HCT116 (cell line): Measurements from ENCODE around the gene CEMIP2. TPM values are rescaled to one million over a fixed set of nuclear protein-coding genes. Genes with fewer than 3 reads are reported as not detected.

Source experiments
- ATAC-seq: fragments of 200-7000 bp; cut with Tn5 transposase; 2 replicates; pipeline ENCODE4 v1.9.1; 2020; ENCODE audit warnings: mild to moderate bottlenecking, moderate library complexity
- BruUV-seq: library from RNA; stranded (reverse); fragments of 400-500 nt; replicated peaks from 2 replicates; lab custom pipeline; 2021; lab: Mats Ljungman, UMichigan
- CTCF ChIA-PET: fragments of 300-600 bp; sonication (Branson Sonifier 250); formaldehyde crosslinking; loops from one replicate; lab custom pipeline; 2021; ENCODE audit warnings: antibody characterized with exemption; lab: Charles Lee
- POLR2A ChIA-PET: fragments of 300-600, 350-600 bp; sonication (Branson Sonifier 250); formaldehyde crosslinking; loops from one replicate; lab custom pipeline; 2021; ENCODE audit warnings: antibody characterized with exemption; lab: Charles Lee
- RAD21 ChIA-PET, 2 experiments: fragments of 300-600 bp; sonication (Branson Sonifier 250); formaldehyde crosslinking; loops; one replicate each; lab custom pipeline; 2023; ENCODE audit warnings: low total read pairs in 2 of 2; ENCODE audit not compliant: uncharacterized antibody in 2 of 2, unreplicated experiment in 2 of 2, low non-redundant PET in 1 of 2; lab: Charles Lee
- DNase-seq: peaks from one replicate; pipeline ENCODE4 v3.0.0-alpha.2; 2010; ENCODE audit warnings: low read depth, low spot score
- H2AFZ ChIP-seq: fragments of 200-600 bp; shearing (Covaris generic), sonication (generic); 2 replicates; pipeline ENCODE4 v1.6.1; 2017; ENCODE audit warnings: low read depth, mixed run types, mixed read lengths, antibody characterized with exemption, low read length; ENCODE audit not compliant: poor library complexity, severe bottlenecking
- H3K27ac ChIP-seq: 2 replicates; pipeline ENCODE4 v1.5.1; 2012; ENCODE audit warnings: low read depth, low read length
- H3K27me3 ChIP-seq: fragments of 200-600 bp; sonication (generic); 2 replicates; pipeline ENCODE4 v1.6.1; 2016; ENCODE audit warnings: mixed run types, low read length, mixed read lengths; ENCODE audit not compliant: insufficient read depth
- H3K36me3 ChIP-seq, 2 experiments: fragments of 200-500 bp in 1 of 2; fragments of 200-600 bp in 1 of 2; sonication (Bioruptor generic) in 1 of 2; sonication (generic) in 1 of 2; 2 replicates each; pipeline versions ENCODE4 v1.5.1 to v1.6.1; 2014 to 2016; ENCODE audit warnings: low read length in 2 of 2, inconsistent platforms in 1 of 2, mixed read lengths in 1 of 2, mixed run types in 1 of 2; ENCODE audit not compliant: insufficient read depth in 2 of 2, control insufficient read depth in 1 of 2
- H3K4me1 ChIP-seq, 2 experiments: fragments of 200-600 bp in 1 of 2; sonication (generic) in 1 of 2; 2 replicates each; pipeline versions ENCODE4 v1.5.1 to v1.6.1; 2012 to 2017; ENCODE audit warnings: low read length in 2 of 2, inconsistent platforms in 1 of 2, mild to moderate bottlenecking in 1 of 2, mixed read lengths in 1 of 2, mixed run types in 1 of 2, moderate library complexity in 1 of 2; ENCODE audit not compliant: insufficient read depth in 2 of 2, control insufficient read depth in 1 of 2
- H3K4me2 ChIP-seq: fragments of 200-600 bp; sonication (generic); 2 replicates; pipeline ENCODE4 v1.6.1; 2017; ENCODE audit warnings: mixed run types, low read length, mixed read lengths
- H3K4me3 ChIP-seq, 2 experiments: fragments of 200-600 bp in 1 of 2; sonication (generic) in 1 of 2; replicated peaks in 1 of 2; 2 replicates each; pipeline ENCODE4 v1.5.1; 2011 to 2016; ENCODE audit warnings: low read length in 2 of 2, control low read depth in 1 of 2, low read depth in 1 of 2, mild to moderate bottlenecking in 1 of 2, mixed read lengths in 1 of 2, mixed run types in 1 of 2
- H3K79me2 ChIP-seq: fragments of 200-600 bp; sonication (generic); 2 replicates; pipeline ENCODE4 v1.6.1; 2017; ENCODE audit warnings: mild to moderate bottlenecking, mixed run types, low read length, moderate library complexity, mixed read lengths; ENCODE audit not compliant: insufficient read depth
- H3K9ac ChIP-seq: fragments of 200-600 bp; sonication (generic); 2 replicates; pipeline ENCODE4 v1.6.1; 2016; ENCODE audit warnings: low read length, mixed read lengths
- H3K9me2 ChIP-seq: fragments of 200-600 bp; sonication (generic), shearing (Covaris generic); 2 replicates; pipeline ENCODE4 v1.6.1; 2017; ENCODE audit warnings: mixed run types, mild to moderate bottlenecking, moderate library complexity; ENCODE audit not compliant: insufficient read depth
- H3K9me3 ChIP-seq, 2 experiments: fragments of 200-500 bp in 1 of 2; fragments of 200-600 bp in 1 of 2; sonication (Bioruptor generic) in 1 of 2; sonication (generic) in 1 of 2; 2 replicates each; pipeline ENCODE4 v1.6.1; 2014 to 2017; ENCODE audit warnings: low read length in 2 of 2, mixed read lengths in 2 of 2, inconsistent platforms in 1 of 2, low read depth in 1 of 2, mild to moderate bottlenecking in 1 of 2, mixed run types in 1 of 2, moderate library complexity in 1 of 2; ENCODE audit not compliant: control insufficient read depth in 1 of 2, insufficient read depth in 1 of 2
- H4K20me1 ChIP-seq: fragments of 200-600 bp; sonication (generic), shearing (Covaris generic); 2 replicates; pipeline ENCODE4 v1.6.1; 2017; ENCODE audit warnings: mixed run types, mild to moderate bottlenecking, moderate library complexity; ENCODE audit not compliant: insufficient read depth
- CBX3 ChIP-seq: IDR thresholded peaks from 2 replicates; pipeline ENCODE4 v1.6.1; 2012; ENCODE audit warnings: low read depth
- SRF ChIP-seq: IDR thresholded peaks from 2 replicates; pipeline ENCODE4 v1.6.1; 2012; ENCODE audit warnings: low read depth
- YY1 ChIP-seq: IDR thresholded peaks from 2 replicates; pipeline ENCODE4 v1.6.1; 2011; ENCODE audit warnings: low read length, low read depth, moderate library complexity, mild to moderate bottlenecking; ENCODE audit not compliant: insufficient replicate concordance; ENCODE audit errors: extremely low read depth
- ZNF274 ChIP-seq: fragments of 200-500 bp; sonication (Bioruptor generic); IDR thresholded peaks from 2 replicates; pipeline ENCODE4 v1.6.1; 2014; ENCODE audit warnings: mild to moderate bottlenecking, low read depth, low read length, inconsistent platforms
- intact Hi-C: fragments of 100-400 bp; cut with micrococcal nuclease; formaldehyde crosslinking; loops from 2 replicates; pipeline ENCODE4 v1.10.0; 2022
- total RNA-seq: library from RNA; stranded (reverse); gene quantifications from one replicate; pipeline ENCODE4 v1.2.1, GENCODE V29; 2021; ENCODE audit not compliant: unreplicated experiment
- TF ChIP-seq, protein P1 (sequence below), 3 experiments: fragments of 200-600 bp in 1 of 3; sonication (generic) in 1 of 3; IDR thresholded peaks in 2 of 3; conservative IDR thresholded peaks in 1 of 3; 2 replicates each; pipeline ENCODE4 v1.5.1; 2012 to 2017; ENCODE audit warnings: low read depth in 2 of 3, low read length in 2 of 3, antibody characterized with exemption in 1 of 3, borderline replicate concordance in 1 of 3, control low read depth in 1 of 3, mild to moderate bottlenecking in 1 of 3, mixed read lengths in 1 of 3, mixed run types in 1 of 3, moderate library complexity in 1 of 3; ENCODE audit not compliant: insufficient read depth in 1 of 3
- TF ChIP-seq, protein P2 (sequence below): IDR thresholded peaks from 2 replicates; pipeline ENCODE4 v1.6.1; 2011; ENCODE audit warnings: mild to moderate bottlenecking, low read length, moderate library complexity; ENCODE audit not compliant: insufficient replicate concordance; ENCODE audit errors: extremely low read depth
- TF ChIP-seq, protein P3 (sequence below): IDR thresholded peaks from 2 replicates; pipeline ENCODE4 v1.6.1; 2012; ENCODE audit warnings: low read depth

Gene CEMIP2
- total RNA-seq, 1 experiment from 2014 or later, result 14.3 TPM

DNA sequence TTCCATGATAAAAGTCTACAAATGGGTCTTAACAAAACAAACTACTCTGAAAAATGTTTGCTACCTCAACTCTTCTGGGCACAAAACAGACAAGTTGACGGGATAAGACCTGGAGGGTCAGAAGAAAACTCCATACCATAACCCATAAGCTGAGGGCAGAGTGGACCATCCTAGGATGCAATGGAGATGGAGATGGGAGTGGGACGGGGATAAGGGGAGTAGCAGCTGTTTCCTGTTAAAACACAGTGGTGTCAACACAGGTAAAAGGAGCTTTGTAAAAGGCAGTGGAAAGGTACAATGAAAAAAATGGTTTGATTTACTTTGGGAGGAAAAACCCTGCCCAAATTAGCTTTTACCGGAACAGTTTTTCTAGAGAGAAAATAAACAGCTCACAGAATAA lies 41.6 kb downstream of the CEMIP2 start:
- Histone ChIP-seq H3K4me1 (peaks cover 9 to 17% of the 10 kb centered on the region in 2 experiments; a peak in 3 of 4 replicates), H3K27ac (no peak overlapping the region), H3K27me3 (no peaks in the 10 kb centered on the region), H3K9me2 (no peaks in the 10 kb centered on the region), H3K79me2 (no peaks in the 10 kb centered on the region), H3K9ac (no peak overlapping the region), H4K20me1 (no peaks in the 10 kb centered on the region; the same call in 1 of the 2 replicates), H3K4me3 (no peak overlapping the region), H3K9me3 (no peaks in the 10 kb centered on the region), H2AFZ (no peak overlapping the region), H3K4me2 (no peak overlapping the region), H3K36me3 (peaks cover 0 to 4% of the 10 kb centered on the region in 2 experiments; a peak in 2 of 4 replicates)
- ATAC-seq (no peak), DNase-seq (no peak)
- CTCF ChIA-PET, result interaction anchor here (1.4 kb wide), 1 partner anchor 43 kb away, joined by 3 read pairs; no protein-coding TSS in a partner anchor
- no TSS peak for BruUV-seq
- TF ChIP-seq ZNF274 (no peak), SRF (no peak), YY1 (no peak), CBX3 (no peak)
- TF ChIP-seq, protein P1, sequence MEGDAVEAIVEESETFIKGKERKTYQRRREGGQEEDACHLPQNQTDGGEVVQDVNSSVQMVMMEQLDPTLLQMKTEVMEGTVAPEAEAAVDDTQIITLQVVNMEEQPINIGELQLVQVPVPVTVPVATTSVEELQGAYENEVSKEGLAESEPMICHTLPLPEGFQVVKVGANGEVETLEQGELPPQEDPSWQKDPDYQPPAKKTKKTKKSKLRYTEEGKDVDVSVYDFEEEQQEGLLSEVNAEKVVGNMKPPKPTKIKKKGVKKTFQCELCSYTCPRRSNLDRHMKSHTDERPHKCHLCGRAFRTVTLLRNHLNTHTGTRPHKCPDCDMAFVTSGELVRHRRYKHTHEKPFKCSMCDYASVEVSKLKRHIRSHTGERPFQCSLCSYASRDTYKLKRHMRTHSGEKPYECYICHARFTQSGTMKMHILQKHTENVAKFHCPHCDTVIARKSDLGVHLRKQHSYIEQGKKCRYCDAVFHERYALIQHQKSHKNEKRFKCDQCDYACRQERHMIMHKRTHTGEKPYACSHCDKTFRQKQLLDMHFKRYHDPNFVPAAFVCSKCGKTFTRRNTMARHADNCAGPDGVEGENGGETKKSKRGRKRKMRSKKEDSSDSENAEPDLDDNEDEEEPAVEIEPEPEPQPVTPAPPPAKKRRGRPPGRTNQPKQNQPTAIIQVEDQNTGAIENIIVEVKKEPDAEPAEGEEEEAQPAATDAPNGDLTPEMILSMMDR (IDR thresholded peaks at IDR 0.05 in 2 of 3, conservative IDR thresholded peaks at IDR 0.05 in 1 of 3; ENCODE audit: borderline replicate concordance in 1 of 3, insufficient read depth in 1 of 3, low read depth in 2 of 3, low read length in 2 of 3), result no peak
- TF ChIP-seq, protein P2, sequence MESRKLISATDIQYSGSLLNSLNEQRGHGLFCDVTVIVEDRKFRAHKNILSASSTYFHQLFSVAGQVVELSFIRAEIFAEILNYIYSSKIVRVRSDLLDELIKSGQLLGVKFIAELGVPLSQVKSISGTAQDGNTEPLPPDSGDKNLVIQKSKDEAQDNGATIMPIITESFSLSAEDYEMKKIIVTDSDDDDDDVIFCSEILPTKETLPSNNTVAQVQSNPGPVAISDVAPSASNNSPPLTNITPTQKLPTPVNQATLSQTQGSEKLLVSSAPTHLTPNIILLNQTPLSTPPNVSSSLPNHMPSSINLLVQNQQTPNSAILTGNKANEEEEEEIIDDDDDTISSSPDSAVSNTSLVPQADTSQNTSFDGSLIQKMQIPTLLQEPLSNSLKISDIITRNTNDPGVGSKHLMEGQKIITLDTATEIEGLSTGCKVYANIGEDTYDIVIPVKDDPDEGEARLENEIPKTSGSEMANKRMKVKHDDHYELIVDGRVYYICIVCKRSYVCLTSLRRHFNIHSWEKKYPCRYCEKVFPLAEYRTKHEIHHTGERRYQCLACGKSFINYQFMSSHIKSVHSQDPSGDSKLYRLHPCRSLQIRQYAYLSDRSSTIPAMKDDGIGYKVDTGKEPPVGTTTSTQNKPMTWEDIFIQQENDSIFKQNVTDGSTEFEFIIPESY, result no peak
- TF ChIP-seq, protein P3, sequence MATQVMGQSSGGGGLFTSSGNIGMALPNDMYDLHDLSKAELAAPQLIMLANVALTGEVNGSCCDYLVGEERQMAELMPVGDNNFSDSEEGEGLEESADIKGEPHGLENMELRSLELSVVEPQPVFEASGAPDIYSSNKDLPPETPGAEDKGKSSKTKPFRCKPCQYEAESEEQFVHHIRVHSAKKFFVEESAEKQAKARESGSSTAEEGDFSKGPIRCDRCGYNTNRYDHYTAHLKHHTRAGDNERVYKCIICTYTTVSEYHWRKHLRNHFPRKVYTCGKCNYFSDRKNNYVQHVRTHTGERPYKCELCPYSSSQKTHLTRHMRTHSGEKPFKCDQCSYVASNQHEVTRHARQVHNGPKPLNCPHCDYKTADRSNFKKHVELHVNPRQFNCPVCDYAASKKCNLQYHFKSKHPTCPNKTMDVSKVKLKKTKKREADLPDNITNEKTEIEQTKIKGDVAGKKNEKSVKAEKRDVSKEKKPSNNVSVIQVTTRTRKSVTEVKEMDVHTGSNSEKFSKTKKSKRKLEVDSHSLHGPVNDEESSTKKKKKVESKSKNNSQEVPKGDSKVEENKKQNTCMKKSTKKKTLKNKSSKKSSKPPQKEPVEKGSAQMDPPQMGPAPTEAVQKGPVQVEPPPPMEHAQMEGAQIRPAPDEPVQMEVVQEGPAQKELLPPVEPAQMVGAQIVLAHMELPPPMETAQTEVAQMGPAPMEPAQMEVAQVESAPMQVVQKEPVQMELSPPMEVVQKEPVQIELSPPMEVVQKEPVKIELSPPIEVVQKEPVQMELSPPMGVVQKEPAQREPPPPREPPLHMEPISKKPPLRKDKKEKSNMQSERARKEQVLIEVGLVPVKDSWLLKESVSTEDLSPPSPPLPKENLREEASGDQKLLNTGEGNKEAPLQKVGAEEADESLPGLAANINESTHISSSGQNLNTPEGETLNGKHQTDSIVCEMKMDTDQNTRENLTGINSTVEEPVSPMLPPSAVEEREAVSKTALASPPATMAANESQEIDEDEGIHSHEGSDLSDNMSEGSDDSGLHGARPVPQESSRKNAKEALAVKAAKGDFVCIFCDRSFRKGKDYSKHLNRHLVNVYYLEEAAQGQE, result no peak
- RAD21 ChIA-PET, result no interaction called here
- POLR2A ChIA-PET, result no interaction called here
- intact Hi-C loops, result no loop called here
